ENCODE data around the gene BRPF3.

The BRPF3 gene

DNA sequence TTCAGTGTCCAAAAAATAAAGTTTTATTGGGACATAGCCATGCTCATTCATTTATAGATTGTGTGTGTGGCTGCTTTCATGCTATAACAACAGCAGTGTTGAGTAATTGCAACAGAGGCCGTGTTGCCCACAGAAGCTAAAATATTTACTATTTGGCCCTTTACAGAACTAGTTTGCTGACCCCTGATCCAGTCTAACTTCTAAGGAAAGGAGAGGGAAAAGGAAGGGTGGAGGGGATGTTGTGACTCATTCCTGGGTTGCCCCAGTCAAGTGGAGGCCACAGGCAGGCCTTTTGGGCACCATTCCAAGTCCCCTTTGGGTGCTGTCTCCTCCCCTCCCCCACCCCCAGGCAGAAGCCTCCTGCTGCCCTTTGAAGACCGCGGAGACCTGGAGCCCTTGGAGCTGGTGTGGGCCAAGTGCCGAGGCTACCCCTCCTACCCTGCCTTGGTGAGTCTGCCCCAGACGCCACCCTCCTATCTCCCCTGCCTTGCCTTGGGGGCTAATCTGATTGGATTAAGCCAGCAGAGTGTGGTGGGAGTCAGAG lies 28.4 kb downstream of the BRPF3 start:
- H3K4me3 ChIP-seq (ENCODE audit: low read length) = no peak overlapping the region
- peak; percentile 6 for DNase-seq (ENCODE audit: low read depth)
- TF ChIP-seq CTCF (IDR thresholded peaks at IDR 0.05; ENCODE audit: insufficient read depth, low read depth, low read length, missing control alignments) = no peak

DNA sequence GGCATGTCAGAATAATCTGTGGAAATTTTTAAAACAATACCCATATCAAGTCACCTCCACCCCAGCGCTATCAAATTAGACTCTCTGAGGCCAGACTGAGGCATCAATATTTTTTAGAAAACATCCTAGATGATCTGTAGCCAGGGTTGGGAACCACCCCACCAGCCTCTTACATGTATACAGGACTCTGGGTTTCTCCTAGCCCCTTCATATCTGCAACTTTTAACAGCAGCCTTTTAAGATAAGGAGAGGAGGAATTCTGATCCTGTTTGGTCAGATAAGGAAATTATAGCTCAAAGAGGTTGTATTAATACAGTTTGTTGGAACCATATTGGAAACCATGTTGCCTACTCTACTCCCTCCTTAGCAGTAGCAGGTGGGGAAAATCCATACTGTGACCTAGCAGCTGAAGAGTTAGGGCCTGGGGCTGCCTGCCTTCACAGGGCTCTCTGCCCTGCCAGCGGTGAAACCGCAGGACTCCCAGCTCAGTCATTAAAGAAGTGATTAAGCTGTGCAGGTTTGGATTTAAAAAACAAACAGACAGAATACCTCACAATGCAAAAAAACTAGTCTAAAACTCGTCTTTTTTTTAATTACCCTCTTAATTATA lies 30.0 kb downstream of the BRPF3 start:
- peak; percentile 37 for DNase-seq (ENCODE audit: low read depth)
- no peak overlapping the region for H3K4me3 ChIP-seq (ENCODE audit: low read length)
- no peak for TF ChIP-seq CTCF (IDR thresholded peaks at IDR 0.05; ENCODE audit: insufficient read depth, low read depth, low read length, missing control alignments)

GRCh38 chr6:36227379-36228228 lies 31.1 kb downstream of the BRPF3 start:
- peak; percentile 90 for DNase-seq (ENCODE audit: low read depth)
- H3K4me3 ChIP-seq (ENCODE audit: low read length) = no peak overlapping the region
- TF ChIP-seq CTCF (IDR thresholded peaks at IDR 0.05; ENCODE audit: insufficient read depth, low read depth, low read length, missing control alignments) = no peak

DNA sequence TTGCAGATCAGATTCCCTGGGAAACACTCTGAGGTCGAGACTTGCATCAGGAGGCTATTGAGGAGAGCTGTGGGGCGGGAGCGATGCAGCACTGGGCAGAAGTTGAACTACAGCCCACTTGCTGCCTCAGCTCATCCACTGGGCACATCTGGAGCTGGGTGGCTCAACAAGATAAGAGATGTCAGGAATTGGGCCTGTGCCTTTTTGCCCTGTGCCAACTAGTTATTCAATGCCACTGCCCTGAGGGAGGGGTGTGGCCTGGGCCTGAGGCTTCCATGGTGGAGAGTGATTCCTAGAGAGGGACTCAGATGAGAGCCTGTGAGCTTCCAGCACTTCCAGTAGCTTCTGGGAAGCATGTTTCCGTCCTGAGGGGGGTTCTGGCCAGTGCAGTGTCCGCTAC lies 32.7 kb downstream of the BRPF3 start:
- no peak for DNase-seq (ENCODE audit: low read depth)
- H3K4me3 ChIP-seq (ENCODE audit: low read length) = no peak overlapping the region
- no peak for TF ChIP-seq CTCF (IDR thresholded peaks at IDR 0.05; ENCODE audit: insufficient read depth, low read depth, low read length, missing control alignments)

- DNase-seq (ENCODE audit: low read depth) = peak; percentile 80
- no peak for TF ChIP-seq CTCF (IDR thresholded peaks at IDR 0.05; ENCODE audit: insufficient read depth, low read depth, low read length, missing control alignments)
- no peak overlapping the region for H3K4me3 ChIP-seq (ENCODE audit: low read length)
These were observed 33.8 kb downstream of the BRPF3 start for GRCh38 chr6:36230371-36230770.

DNA sequence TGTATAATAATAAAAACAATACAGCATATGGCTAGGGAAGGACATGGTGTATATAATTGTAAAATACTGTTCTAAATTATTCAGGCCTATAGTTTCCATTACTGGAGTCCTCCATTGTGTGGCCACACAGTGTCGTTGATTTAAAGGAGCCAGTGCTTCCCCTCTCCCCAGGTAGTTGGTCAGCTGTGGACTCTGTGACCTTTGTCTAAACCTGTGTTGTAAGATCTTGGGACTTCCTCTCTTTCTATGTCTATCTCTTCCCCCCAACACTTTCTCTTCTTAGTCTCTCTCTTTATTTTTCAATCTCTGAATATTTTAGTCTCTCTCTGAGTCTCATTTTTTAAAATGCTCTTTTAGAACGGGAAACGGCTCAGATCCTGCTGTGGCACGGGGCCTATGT lies 35.6 kb downstream of the BRPF3 start:
- no peak for TF ChIP-seq CTCF (IDR thresholded peaks at IDR 0.05; ENCODE audit: insufficient read depth, low read depth, low read length, missing control alignments)
- no peak for DNase-seq (ENCODE audit: low read depth)
- no peak overlapping the region for H3K4me3 ChIP-seq (ENCODE audit: low read length)

Measured in epithelial cell of esophagus (primary cell).